IMR-90 (cell line): Measurements from ENCODE around the gene PLXNA1.

Source experiments
- CEBPB ChIP-seq: IDR thresholded peaks from 2 replicates; pipeline ENCODE4 v1.6.1; 2012; ENCODE audit warnings: low read depth, low read length, improper control_type of control experiment
- CTCF ChIP-seq: conservative IDR thresholded peaks from 2 replicates; pipeline ENCODE4 v1.5.1; 2012; ENCODE audit warnings: mild to moderate bottlenecking, low read depth, low read length, improper control_type of control experiment
- MAZ ChIP-seq: IDR thresholded peaks from 2 replicates; pipeline ENCODE4 v1.6.1; 2012; ENCODE audit warnings: low read depth, mild to moderate bottlenecking, low read length, improper control_type of control experiment, moderate library complexity, borderline replicate concordance
- MXI1 ChIP-seq: IDR thresholded peaks from 2 replicates; pipeline ENCODE4 v1.6.1; 2012; ENCODE audit warnings: low read depth, mild to moderate bottlenecking, low read length, moderate library complexity, borderline replicate concordance
- NFE2L2 ChIP-seq: fragments of 150-350 bp; IDR thresholded peaks from 2 replicates; pipeline ENCODE4 v1.6.1; 2016; ENCODE audit warnings: low read depth, mild to moderate bottlenecking, low read length
- POLR2A ChIP-seq: IDR thresholded peaks from 2 replicates; pipeline ENCODE4 v1.6.1; 2012; ENCODE audit warnings: mild to moderate bottlenecking, low read depth, low read length
- RAD21 ChIP-seq: IDR thresholded peaks from 2 replicates; pipeline ENCODE4 v1.6.1; 2012; ENCODE audit warnings: low read length, improper control_type of control experiment
- RCOR1 ChIP-seq: IDR thresholded peaks from 2 replicates; pipeline ENCODE4 v1.6.1; 2012; ENCODE audit warnings: mild to moderate bottlenecking, low read length, improper control_type of control experiment; ENCODE audit not compliant: insufficient replicate concordance
- RFX5 ChIP-seq: IDR thresholded peaks from 2 replicates; pipeline ENCODE4 v1.8.0; 2012; ENCODE audit warnings: low read depth, mild to moderate bottlenecking, low read length, moderate library complexity
- SMC3 ChIP-seq: fragments of 150-350 bp; IDR thresholded peaks from 2 replicates; pipeline ENCODE4 v1.6.1; 2016; ENCODE audit warnings: low read depth, mild to moderate bottlenecking, antibody characterized with exemption, low read length, moderate library complexity

- TF ChIP-seq CTCF, result no peak
- TF ChIP-seq POLR2A, result no peak
- no peak for TF ChIP-seq RAD21
- no peak for TF ChIP-seq SMC3
- TF ChIP-seq NFE2L2, result no peak
- no peak for TF ChIP-seq MXI1
- no peak for TF ChIP-seq MAZ
- TF ChIP-seq CEBPB, result no peak
- no peak for TF ChIP-seq RCOR1
- no peak for TF ChIP-seq RFX5
These were observed 35.5 kb downstream of the PLXNA1 start for GRCh38 chr3:127018306-127018828.
